DOHH2 (cell line): ENCODE results near the gene PLEKHG4B.

ENCODE experiments used
- EZH2phosphoT487 ChIP-seq: fragments of 200-600 bp; sonication (generic); IDR thresholded peaks from 2 replicates; pipeline ENCODE4 v1.6.1; 2017; ENCODE audit warnings: borderline replicate concordance, mild to moderate bottlenecking, antibody characterized with exemption, low read length, moderate library complexity, mixed read lengths
- TF ChIP-seq, protein P1 (sequence below): fragments of 200-600 bp; sonication (generic); IDR thresholded peaks from one replicate; pipeline ENCODE4 v1.5.1; 2014; ENCODE audit warnings: antibody characterized with exemption, mild to moderate bottlenecking, low read depth, low read length; ENCODE audit not compliant: poor library complexity, severe bottlenecking

DNA sequence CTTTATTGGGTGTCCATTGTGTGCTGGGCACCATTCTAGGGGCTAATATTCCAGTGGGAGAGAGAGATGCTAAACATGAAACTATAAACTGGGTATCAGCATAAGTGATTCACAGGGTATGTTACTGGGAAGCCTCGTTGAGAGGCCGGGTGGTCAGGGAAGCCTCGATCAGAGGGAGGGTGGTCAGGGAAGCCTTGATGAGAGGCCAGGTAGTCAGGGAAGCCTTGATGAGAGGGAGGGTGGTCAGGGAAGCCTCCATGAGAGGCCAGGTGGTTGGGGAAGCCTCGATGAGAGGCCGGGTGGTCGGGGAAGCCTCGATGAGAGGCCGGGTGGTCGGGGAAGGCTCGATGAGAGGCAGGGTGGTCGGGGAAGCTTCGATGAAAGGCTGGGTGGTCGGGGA lies 8.9 kb upstream of the PLEKHG4B start:
- TF ChIP-seq, protein P1, sequence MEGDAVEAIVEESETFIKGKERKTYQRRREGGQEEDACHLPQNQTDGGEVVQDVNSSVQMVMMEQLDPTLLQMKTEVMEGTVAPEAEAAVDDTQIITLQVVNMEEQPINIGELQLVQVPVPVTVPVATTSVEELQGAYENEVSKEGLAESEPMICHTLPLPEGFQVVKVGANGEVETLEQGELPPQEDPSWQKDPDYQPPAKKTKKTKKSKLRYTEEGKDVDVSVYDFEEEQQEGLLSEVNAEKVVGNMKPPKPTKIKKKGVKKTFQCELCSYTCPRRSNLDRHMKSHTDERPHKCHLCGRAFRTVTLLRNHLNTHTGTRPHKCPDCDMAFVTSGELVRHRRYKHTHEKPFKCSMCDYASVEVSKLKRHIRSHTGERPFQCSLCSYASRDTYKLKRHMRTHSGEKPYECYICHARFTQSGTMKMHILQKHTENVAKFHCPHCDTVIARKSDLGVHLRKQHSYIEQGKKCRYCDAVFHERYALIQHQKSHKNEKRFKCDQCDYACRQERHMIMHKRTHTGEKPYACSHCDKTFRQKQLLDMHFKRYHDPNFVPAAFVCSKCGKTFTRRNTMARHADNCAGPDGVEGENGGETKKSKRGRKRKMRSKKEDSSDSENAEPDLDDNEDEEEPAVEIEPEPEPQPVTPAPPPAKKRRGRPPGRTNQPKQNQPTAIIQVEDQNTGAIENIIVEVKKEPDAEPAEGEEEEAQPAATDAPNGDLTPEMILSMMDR = no peak
- TF ChIP-seq EZH2phosphoT487 = no peak
